ENCODE data around the gene FGD4. TPM values are rescaled to one million over a fixed set of nuclear protein-coding genes. Genes with fewer than 3 reads are reported as not detected.

FGD4 gene
- total RNA-seq, 1 donor from 2014 or later: 11.0 TPM

DNA sequence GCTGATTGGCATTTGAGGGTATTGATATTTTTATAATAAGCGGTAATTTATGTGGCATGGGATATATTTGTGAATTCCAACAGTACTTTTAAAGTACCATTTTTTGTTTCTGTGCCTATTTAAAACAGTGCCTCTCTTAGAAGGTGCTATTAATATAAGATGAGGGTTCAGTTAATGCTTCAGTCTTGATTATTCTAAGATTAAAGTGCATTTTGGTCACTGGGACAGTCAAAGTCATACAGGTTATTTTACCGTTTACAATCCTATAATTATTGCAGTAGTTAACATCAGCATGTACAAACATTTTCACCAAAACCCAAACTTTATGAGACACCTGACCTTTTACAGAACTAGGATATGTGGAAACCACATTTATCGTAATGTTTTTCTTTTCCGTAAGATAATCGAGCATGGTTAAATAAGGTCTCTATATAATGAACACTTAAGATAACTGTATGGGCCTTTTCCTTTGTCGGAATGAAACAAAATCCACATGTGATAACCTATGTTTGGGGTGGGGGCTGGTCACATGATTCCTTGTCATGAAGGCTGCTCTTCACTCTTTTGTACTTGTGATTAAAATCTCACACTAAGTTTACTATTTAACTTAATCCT, 242.0 kb downstream of the FGD4 start:
- no peaks in the 10 kb centered on the region for H3K36me3 ChIP-seq (ENCODE audit: control insufficient read depth, insufficient read depth, low read length)
- no peak overlapping the region for H3K4me3 ChIP-seq (ENCODE audit: low read depth, low read length)

DNA sequence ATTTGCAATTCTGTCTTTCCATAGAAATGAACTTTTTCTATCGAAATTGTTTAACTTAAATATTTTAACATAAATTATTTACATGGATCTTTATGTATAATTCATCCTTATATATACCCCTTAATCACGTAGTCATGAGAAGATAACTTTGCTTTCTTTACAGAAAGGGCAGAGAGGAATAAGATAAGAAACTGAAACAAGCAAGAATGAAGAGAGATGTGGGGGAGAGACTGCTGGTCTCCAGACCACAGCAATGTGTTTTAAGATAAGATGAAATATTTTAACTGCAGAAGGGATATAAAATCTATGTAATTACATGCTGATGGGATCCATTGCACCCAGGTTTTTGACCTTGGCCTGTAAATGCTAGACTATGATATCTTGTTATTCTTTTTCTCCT, 245.1 kb downstream of the FGD4 start:
- Histone ChIP-seq H3K36me3 (ENCODE audit: control insufficient read depth, insufficient read depth, low read length) (no peaks in the 10 kb centered on the region), H3K4me3 (ENCODE audit: low read depth, low read length) (no peak overlapping the region), H3K27me3 (ENCODE audit: control insufficient read depth, insufficient read depth, low read length) (no peaks in the 10 kb centered on the region)
- DNase-seq (ENCODE audit: low read depth): no peak
- TF ChIP-seq, protein P1, sequence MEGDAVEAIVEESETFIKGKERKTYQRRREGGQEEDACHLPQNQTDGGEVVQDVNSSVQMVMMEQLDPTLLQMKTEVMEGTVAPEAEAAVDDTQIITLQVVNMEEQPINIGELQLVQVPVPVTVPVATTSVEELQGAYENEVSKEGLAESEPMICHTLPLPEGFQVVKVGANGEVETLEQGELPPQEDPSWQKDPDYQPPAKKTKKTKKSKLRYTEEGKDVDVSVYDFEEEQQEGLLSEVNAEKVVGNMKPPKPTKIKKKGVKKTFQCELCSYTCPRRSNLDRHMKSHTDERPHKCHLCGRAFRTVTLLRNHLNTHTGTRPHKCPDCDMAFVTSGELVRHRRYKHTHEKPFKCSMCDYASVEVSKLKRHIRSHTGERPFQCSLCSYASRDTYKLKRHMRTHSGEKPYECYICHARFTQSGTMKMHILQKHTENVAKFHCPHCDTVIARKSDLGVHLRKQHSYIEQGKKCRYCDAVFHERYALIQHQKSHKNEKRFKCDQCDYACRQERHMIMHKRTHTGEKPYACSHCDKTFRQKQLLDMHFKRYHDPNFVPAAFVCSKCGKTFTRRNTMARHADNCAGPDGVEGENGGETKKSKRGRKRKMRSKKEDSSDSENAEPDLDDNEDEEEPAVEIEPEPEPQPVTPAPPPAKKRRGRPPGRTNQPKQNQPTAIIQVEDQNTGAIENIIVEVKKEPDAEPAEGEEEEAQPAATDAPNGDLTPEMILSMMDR (IDR thresholded peaks at IDR 0.05; ENCODE audit: insufficient read depth, low read length, poor library complexity, severe bottlenecking): no peak

More for the DNA sequence above, 242.0 kb downstream of the FGD4 start:
- H3K27me3 ChIP-seq (ENCODE audit: control insufficient read depth, insufficient read depth, low read length): no peaks in the 10 kb centered on the region
- DNase-seq (ENCODE audit: low read depth): no peak
- TF ChIP-seq, protein P1 (IDR thresholded peaks at IDR 0.05; ENCODE audit: insufficient read depth, low read length, poor library complexity, severe bottlenecking): no peak

DNA sequence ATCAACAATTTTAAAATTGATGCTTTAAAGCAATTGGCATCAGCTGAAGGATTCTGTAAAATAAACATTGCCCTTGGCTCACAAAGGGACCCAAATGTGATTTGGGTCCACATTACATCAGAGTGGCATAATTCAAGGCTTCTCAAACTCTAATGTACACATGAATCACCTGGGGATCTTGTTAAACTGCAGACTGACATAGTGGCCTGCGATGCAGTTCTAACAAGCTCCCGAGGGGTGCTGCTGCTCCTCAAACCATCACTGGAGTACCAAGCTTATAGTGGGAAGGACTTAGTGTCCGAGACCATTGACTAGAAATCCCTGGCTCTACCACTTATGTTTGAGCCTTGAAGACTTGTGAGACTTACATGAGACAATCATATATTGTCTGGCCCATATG, 247.9 kb downstream of the FGD4 start:
- Histone ChIP-seq H3K36me3 (ENCODE audit: control insufficient read depth, insufficient read depth, low read length) (no peaks in the 10 kb centered on the region), H3K27me3 (ENCODE audit: control insufficient read depth, insufficient read depth, low read length) (no peaks in the 10 kb centered on the region), H3K4me3 (ENCODE audit: low read depth, low read length) (no peak overlapping the region)
- TF ChIP-seq, protein P1 (IDR thresholded peaks at IDR 0.05; ENCODE audit: insufficient read depth, low read length, poor library complexity, severe bottlenecking): no peak
- DNase-seq (ENCODE audit: low read depth): no peak

DNA sequence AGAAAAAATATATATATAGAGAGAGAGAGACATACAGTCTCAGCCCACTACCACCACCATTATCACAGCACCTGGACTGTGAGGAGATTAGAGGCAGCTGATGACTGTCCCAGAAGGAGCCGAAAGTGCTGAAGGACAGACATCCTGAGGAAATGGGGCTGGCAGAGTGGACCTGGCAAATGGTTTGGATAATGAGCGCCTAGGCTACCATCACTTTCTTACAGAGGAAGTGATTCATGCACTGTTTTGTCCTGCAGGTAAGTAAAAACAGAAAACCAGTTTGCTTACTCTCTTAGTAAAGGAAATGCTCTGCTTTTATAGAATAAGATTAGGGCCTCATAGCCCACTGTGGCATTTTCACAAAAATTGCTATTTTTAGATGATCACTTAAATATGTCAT, 251.2 kb downstream of the FGD4 start:
- TF ChIP-seq, protein P1 (IDR thresholded peaks at IDR 0.05; ENCODE audit: insufficient read depth, low read length, poor library complexity, severe bottlenecking): no peak
- no peaks in the 10 kb centered on the region for H3K36me3 ChIP-seq (ENCODE audit: control insufficient read depth, insufficient read depth, low read length)
- no peaks in the 10 kb centered on the region for H3K27me3 ChIP-seq (ENCODE audit: control insufficient read depth, insufficient read depth, low read length)
- DNase-seq (ENCODE audit: low read depth): no peak
- H3K4me3 ChIP-seq (ENCODE audit: low read depth, low read length): no peak overlapping the region

DNA sequence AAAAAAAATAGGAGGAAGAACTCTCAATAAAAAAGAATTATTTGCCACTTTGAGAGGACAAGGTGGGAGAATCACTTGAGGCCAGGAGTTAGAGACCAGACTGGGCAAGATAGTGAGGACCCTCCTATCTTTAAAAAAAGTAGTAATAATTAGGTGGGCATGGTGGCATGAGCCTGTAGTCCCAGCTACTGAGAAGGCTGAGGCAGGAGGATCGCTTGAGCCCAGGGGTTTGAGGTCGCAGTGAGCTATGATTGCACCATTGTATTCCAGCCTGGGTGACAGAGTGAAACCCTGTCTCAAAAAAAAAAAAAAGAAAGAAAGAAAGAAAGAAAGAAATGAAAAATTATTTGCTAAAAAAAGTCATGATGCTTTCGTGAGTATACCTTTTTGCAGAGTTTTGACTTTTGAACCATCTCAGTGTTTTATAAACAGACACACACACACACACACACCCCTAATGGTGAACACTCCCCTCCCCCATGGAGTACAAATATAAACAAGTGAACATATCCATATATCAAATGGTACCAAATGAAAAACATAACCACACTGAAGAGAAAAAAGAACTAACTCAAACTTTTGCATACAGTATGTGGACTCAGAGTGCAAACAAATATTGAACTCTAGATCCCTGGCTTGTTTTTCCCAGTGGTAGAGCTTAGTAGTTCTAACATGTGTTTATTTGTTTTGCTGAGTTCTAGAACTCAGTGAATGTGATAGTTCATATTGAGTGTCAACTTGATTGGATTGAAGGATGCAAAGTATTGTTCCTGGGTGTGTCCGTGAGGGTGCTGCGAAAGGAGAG, 252.0 kb downstream of the FGD4 start:
- no peak for DNase-seq (ENCODE audit: low read depth)
- Histone ChIP-seq H3K27me3 (ENCODE audit: control insufficient read depth, insufficient read depth, low read length) (no peaks in the 10 kb centered on the region), H3K4me3 (ENCODE audit: low read depth, low read length) (no peak overlapping the region), H3K36me3 (ENCODE audit: control insufficient read depth, insufficient read depth, low read length) (no peaks in the 10 kb centered on the region)
- TF ChIP-seq, protein P1 (IDR thresholded peaks at IDR 0.05; ENCODE audit: insufficient read depth, low read length, poor library complexity, severe bottlenecking): no peak

DNA sequence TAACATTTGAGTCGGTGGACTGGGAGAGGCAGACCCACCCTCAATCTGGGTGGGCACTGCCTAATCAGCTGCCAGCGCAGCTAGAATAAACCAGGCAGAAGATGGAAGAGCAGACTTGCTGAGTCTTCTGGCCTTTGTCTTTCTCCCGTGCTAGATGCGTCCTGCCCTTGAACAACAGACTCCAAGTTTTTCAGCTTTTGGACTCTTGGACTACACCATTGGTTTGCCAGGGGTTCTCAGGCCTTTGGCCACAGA, 252.5 kb downstream of the FGD4 start:
- TF ChIP-seq, protein P1 (IDR thresholded peaks at IDR 0.05; ENCODE audit: insufficient read depth, low read length, poor library complexity, severe bottlenecking): no peak
- no peak for DNase-seq (ENCODE audit: low read depth)
- Histone ChIP-seq H3K27me3 (ENCODE audit: control insufficient read depth, insufficient read depth, low read length) (no peaks in the 10 kb centered on the region), H3K36me3 (ENCODE audit: control insufficient read depth, insufficient read depth, low read length) (no peaks in the 10 kb centered on the region), H3K4me3 (ENCODE audit: low read depth, low read length) (no peak overlapping the region)

Data from kidney epithelial cell (primary cell).